Endothelial cell of umbilical vein (primary cell): ENCODE results near the gene UBL5.

Experiments used
- CTCF ChIP-seq, 2 donors: IDR thresholded peaks; 1 replicate in 1 of 2; 2 replicates in 1 of 2; pipeline ENCODE4 v1.5.1; 2011; ENCODE audit warnings: low read length in 2 of 2, mild to moderate bottlenecking in 2 of 2, moderate library complexity in 2 of 2, control low read depth in 1 of 2, inconsistent platforms in 1 of 2, low read depth in 1 of 2; ENCODE audit not compliant: insufficient read depth in 1 of 2; ENCODE audit errors: extremely low read depth in 1 of 2
- GATA2 ChIP-seq: IDR thresholded peaks from 2 replicates; pipeline ENCODE4 v1.7.0; 2011; ENCODE audit warnings: low read depth, mild to moderate bottlenecking, moderate library complexity, mixed read lengths, low read length; ENCODE audit not compliant: insufficient read length, insufficient read depth
- MYC ChIP-seq: IDR thresholded peaks from one replicate; pipeline ENCODE4 v1.6.1; 2011; ENCODE audit warnings: mild to moderate bottlenecking, low read depth, low read length

- no peak for TF ChIP-seq MYC
- TF ChIP-seq CTCF (IDR thresholded peaks at IDR 0.05; ENCODE audit: extremely low read depth in 1 of 2, insufficient read depth in 1 of 2, low read depth in 1 of 2, low read length in 2 of 2) = peak; percentile 28 to 61
- no peak for TF ChIP-seq GATA2
These were observed 20.3 kb downstream of the UBL5 start for GRCh38 chr19:9848060-9848459.
